GM12878 (cell line): Measurements from ENCODE around the gene PDZD2. TPM values are rescaled to one million over a fixed set of nuclear protein-coding genes. Genes with fewer than 3 reads are reported as not detected.

Experiments used
- ATAC-seq: fragments of 200-7000 bp; cut with Tn5 transposase; 3 replicates; pipeline ENCODE4 v1.9.1; 2020; ENCODE audit warnings: mild to moderate bottlenecking, moderate library complexity
- BruUV-seq: library from RNA; stranded (reverse); fragments of 400-500 nt; replicated peaks from 2 replicates; lab custom pipeline; 2021; lab: Mats Ljungman, UMichigan
- CTCF ChIA-PET: fragments of 300-600 bp; sonication (Branson Sonifier 250); formaldehyde crosslinking; extraction: SDS; loops from one replicate; lab custom pipeline; 2021; ENCODE audit warnings: inconsistent platforms; lab: Yijun Ruan, JAX
- POLR2A ChIA-PET: fragments of 350-600 bp; formaldehyde crosslinking; extraction: SDS; loops from one replicate; lab custom pipeline; 2021; ENCODE audit warnings: inconsistent platforms; lab: Charles Lee
- RAD21 ChIA-PET: fragments of 300-600 bp; sonication (Branson Sonifier 250); formaldehyde crosslinking; loops from one replicate; lab custom pipeline; 2023; ENCODE audit warnings: antibody characterized with exemption; ENCODE audit not compliant: unreplicated experiment; lab: Charles Lee
- SMC1A ChIA-PET: fragments of 300-600 bp; sonication (Branson Sonifier 250); formaldehyde crosslinking; loops from one replicate; lab custom pipeline; 2023; ENCODE audit not compliant: unreplicated experiment, uncharacterized antibody; lab: Charles Lee
- DNase-seq: peaks from one replicate; pipeline ENCODE4 v3.0.0-alpha.2; 2011; ENCODE audit warnings: low read depth, low spot score
- FAIRE-seq: peaks from 3 replicates; lab custom pipeline; 2011; peaks lifted over from hg19 to GRCh38; lab: Jason Lieb, UNC
- H2AFZ ChIP-seq: 2 replicates; pipeline ENCODE4 v1.6.0; 2011; ENCODE audit warnings: low read depth, low read length, control low read depth; ENCODE audit not compliant: control insufficient read depth
- H3K27ac ChIP-seq: 2 replicates; pipeline ENCODE4 v1.5.1; 2011; ENCODE audit warnings: control low read depth; ENCODE audit not compliant: control insufficient read depth, insufficient read depth
- H3K27me3 ChIP-seq, 2 experiments: replicated peaks in 1 of 2; 2 replicates each; pipeline versions ENCODE4 v1.6.0 to v1.6.1; 2011; ENCODE audit warnings: low read length in 1 of 2; ENCODE audit not compliant: control insufficient read depth in 2 of 2, insufficient read depth in 2 of 2
- H3K36me3 ChIP-seq, 2 experiments: 2 replicates each; pipeline ENCODE4 v1.5.1; 2011; ENCODE audit warnings: low read length in 1 of 2; ENCODE audit not compliant: control insufficient read depth in 2 of 2, insufficient read depth in 2 of 2
- H3K4me1 ChIP-seq: 2 replicates; pipeline ENCODE4 v1.6.1; 2011; ENCODE audit warnings: mild to moderate bottlenecking, low read length, moderate library complexity, mixed read lengths; ENCODE audit not compliant: control insufficient read depth, insufficient read depth
- H3K4me2 ChIP-seq: 2 replicates; pipeline ENCODE4 v1.6.0; 2011; ENCODE audit warnings: control low read depth; ENCODE audit not compliant: control insufficient read depth, insufficient read depth
- H3K4me3 ChIP-seq: fragments of 200-600 bp; sonication (generic); 2 replicates; pipeline ENCODE4 v1.5.1; 2016
- H3K79me2 ChIP-seq: 2 replicates; pipeline ENCODE4 v1.6.0; 2011; ENCODE audit warnings: low read length; ENCODE audit not compliant: control insufficient read depth, insufficient read depth
- H3K9ac ChIP-seq: 2 replicates; pipeline ENCODE4 v1.8.0; 2011; ENCODE audit warnings: low read length, control low read depth, mixed read lengths; ENCODE audit not compliant: control insufficient read depth, insufficient read depth
- H3K9me3 ChIP-seq: replicated peaks from 3 replicates; pipeline ENCODE4 v1.5.1; 2011; ENCODE audit warnings: mild to moderate bottlenecking, low read length; ENCODE audit not compliant: control insufficient read depth, insufficient read depth
- H4K20me1 ChIP-seq: 2 replicates; pipeline ENCODE4 v1.6.0; 2011; ENCODE audit not compliant: control insufficient read depth, insufficient read depth
- BCLAF1 ChIP-seq: fragments of 450-650 bp; IDR thresholded peaks from 2 replicates; pipeline ENCODE4 v1.6.1; 2017; ENCODE audit warnings: antibody characterized with exemption, mild to moderate bottlenecking, moderate library complexity
- BHLHE40 ChIP-seq, 2 experiments: fragments of 450-650 bp in 1 of 2; IDR thresholded peaks; 2 replicates each; pipeline ENCODE4 v1.6.1; 2011 to 2017; ENCODE audit warnings: low read depth in 2 of 2, borderline replicate concordance in 1 of 2, improper control_type of control experiment in 1 of 2, low read length in 1 of 2, mild to moderate bottlenecking in 1 of 2
- CHD4 ChIP-seq: fragments of 200-600 bp; sonication (generic); IDR thresholded peaks from 2 replicates; pipeline ENCODE4 v1.6.1; 2016; ENCODE audit warnings: mild to moderate bottlenecking
- DPF2 ChIP-seq: fragments of 450-650 bp; IDR thresholded peaks from 2 replicates; pipeline ENCODE4 v1.6.1; 2017; ENCODE audit warnings: mild to moderate bottlenecking
- E2F4 ChIP-seq: IDR thresholded peaks from 2 replicates; pipeline ENCODE4 v1.6.1; 2012; ENCODE audit warnings: low read depth, low read length, improper control_type of control experiment
- GATAD2B ChIP-seq: fragments of 450-650 bp; conservative IDR thresholded peaks from 2 replicates; pipeline ENCODE4 v1.6.1; 2017; ENCODE audit warnings: low read depth, mild to moderate bottlenecking, moderate library complexity
- HCFC1 ChIP-seq: fragments of 150-350 bp; IDR thresholded peaks from 2 replicates; pipeline ENCODE4 v1.6.1; 2014; ENCODE audit warnings: low read length
- IKZF2 ChIP-seq, 2 experiments: fragments of 450-650 bp; IDR thresholded peaks; 2 replicates each; pipeline ENCODE4 v1.6.1; 2017; ENCODE audit warnings: mild to moderate bottlenecking in 2 of 2, moderate library complexity in 2 of 2
- KDM1A ChIP-seq: fragments of 200-600 bp; sonication (generic); IDR thresholded peaks from 2 replicates; pipeline ENCODE4 v1.6.1; 2016; ENCODE audit warnings: borderline replicate concordance
- KLF5 ChIP-seq: fragments of 450-650 bp; IDR thresholded peaks from 2 replicates; pipeline ENCODE4 v1.6.1; 2014; ENCODE audit warnings: mild to moderate bottlenecking; ENCODE audit not compliant: partially characterized antibody
- MAX ChIP-seq: IDR thresholded peaks from 2 replicates; pipeline ENCODE4 v1.6.1; 2012; ENCODE audit warnings: low read depth, low read length, improper control_type of control experiment
- MTA2 ChIP-seq: fragments of 450-650 bp; IDR thresholded peaks from 2 replicates; pipeline ENCODE4 v1.6.1; 2016; ENCODE audit warnings: low read depth, mild to moderate bottlenecking, moderate library complexity
- RCOR1 ChIP-seq: conservative IDR thresholded peaks from 2 replicates; pipeline ENCODE4 v1.6.1; 2012; ENCODE audit warnings: low read depth, low read length, improper control_type of control experiment
- SMC3 ChIP-seq: IDR thresholded peaks from 2 replicates; pipeline ENCODE4 v1.6.1; 2011; ENCODE audit warnings: low read length, improper control_type of control experiment, borderline replicate concordance
- SREBF2 ChIP-seq: IDR thresholded peaks from 2 replicates; pipeline ENCODE4 v1.6.1; 2012; ENCODE audit warnings: mild to moderate bottlenecking, low read length
- SUZ12 ChIP-seq: fragments of 200-600 bp; sonication (generic); IDR thresholded peaks from one replicate; pipeline ENCODE4 v1.6.1; 2018; ENCODE audit warnings: antibody characterized with exemption, mild to moderate bottlenecking; ENCODE audit not compliant: unreplicated experiment
- TAF1 ChIP-seq: IDR thresholded peaks from 2 replicates; pipeline ENCODE4 v1.6.1; 2011; ENCODE audit warnings: mild to moderate bottlenecking, low read depth, low read length, borderline replicate concordance
- TCF3 ChIP-seq: IDR thresholded peaks from 2 replicates; pipeline ENCODE4 v1.6.1; 2012; ENCODE audit warnings: low read depth, mild to moderate bottlenecking, low read length, borderline replicate concordance; ENCODE audit not compliant: insufficient read depth
- TCF7 ChIP-seq: IDR thresholded peaks from 2 replicates; pipeline ENCODE4 v1.6.1; 2014; ENCODE audit warnings: antibody characterized with exemption, borderline replicate concordance
- WGBS: methylation state at CpG from one replicate; pipeline ENCODE4 v1.1.6; 2016; ENCODE audit warnings: low lambda C conversion rate; ENCODE audit not compliant: insufficient replicate concordance, insufficient coverage; ENCODE audit errors: missing lambda C conversion rate; 5-methylcytosine and 5-hydroxymethylcytosine counted together
- in situ Hi-C: fragments of 300-500 bp; cut with MboI; formaldehyde crosslinking; loops from 9 replicates; pipeline ENCODE4 v1.14.3; 2018; ENCODE audit warnings: mixed read lengths
- intact Hi-C: fragments of 100-400 bp; cut with micrococcal nuclease; formaldehyde crosslinking; loops from one replicate; pipeline ENCODE4 v1.14.2; 2022; ENCODE audit not compliant: unreplicated experiment
- polyA plus RNA-seq, 11 experiments: library from polyadenylated mRNA; depleted of rRNA in 4 of 11; unstranded in 6 of 11; stranded (reverse) in 5 of 11; fragments of >200 nt; fragmentation: Nextera tagmentation in 4 of 11; fragmentation: Illumina TruSeq in 1 of 11; extraction: Ambion mirVana in 4 of 11; extraction: Trizol in 1 of 11; gene quantifications; 1 replicate in 1 of 11; 2 replicates in 10 of 11; pipeline versions ENCODE4 v1.2.1 to v1.2.3, GENCODE V29; 2011 to 2016; ENCODE audit warnings: inconsistent platforms in 2 of 11, missing spikeins in 2 of 11, low read depth in 1 of 11
- total RNA-seq, 4 experiments: library from RNA; depleted of rRNA in 3 of 4; stranded (reverse); fragments of >200 nt in 3 of 4; fragmentation: Illumina TruSeq in 1 of 4; extraction: Trizol in 1 of 4; gene quantifications; 2 replicates each; pipeline versions ENCODE4 v1.2.1 to v1.2.3, GENCODE V29; 2013 to 2021
- TF ChIP-seq, protein P1 (sequence below): IDR thresholded peaks from 2 replicates; pipeline ENCODE4 v1.6.1; 2011; ENCODE audit warnings: low read depth, low read length, improper control_type of control experiment, borderline replicate concordance

The PDZD2 gene
- total and polyA plus RNA-seq, 10 of the 15 experiments (the other 5 are each of a cell fraction or from before 2014, with no cell fraction given) = 0.01 to 0.58 (median 0.29) TPM; not detected in 3

GRCh38 chr5:32072054-32072453, 433.1 kb downstream of the PDZD2 start (continued):
- TF ChIP-seq, protein P1, sequence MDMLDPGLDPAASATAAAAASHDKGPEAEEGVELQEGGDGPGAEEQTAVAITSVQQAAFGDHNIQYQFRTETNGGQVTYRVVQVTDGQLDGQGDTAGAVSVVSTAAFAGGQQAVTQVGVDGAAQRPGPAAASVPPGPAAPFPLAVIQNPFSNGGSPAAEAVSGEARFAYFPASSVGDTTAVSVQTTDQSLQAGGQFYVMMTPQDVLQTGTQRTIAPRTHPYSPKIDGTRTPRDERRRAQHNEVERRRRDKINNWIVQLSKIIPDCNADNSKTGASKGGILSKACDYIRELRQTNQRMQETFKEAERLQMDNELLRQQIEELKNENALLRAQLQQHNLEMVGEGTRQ = no peak
- TF ChIP-seq CHD4 = no peak

DNA sequence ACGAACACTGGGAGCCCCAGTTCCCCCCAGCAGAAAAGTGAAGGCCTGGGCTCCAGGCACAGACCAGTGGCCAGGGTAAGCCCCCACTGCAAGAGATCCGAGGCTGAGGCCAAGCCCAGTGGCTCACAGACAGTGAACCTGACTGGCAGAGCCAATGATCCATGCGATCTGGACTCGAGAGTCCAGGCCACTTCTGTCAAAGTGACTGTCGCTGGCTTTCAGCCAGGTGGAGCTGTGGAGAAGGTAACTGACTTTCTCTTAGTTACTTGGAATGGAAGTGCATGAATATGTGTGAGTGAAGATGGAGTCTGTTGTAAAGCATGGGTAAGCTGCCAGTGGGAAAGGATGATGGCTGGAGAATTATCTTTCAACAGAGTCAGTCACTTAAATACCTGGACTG, 435.5 kb downstream of the PDZD2 start:
- BruUV-seq = no TSS peak
- no peak for ATAC-seq
- Histone ChIP-seq H3K27me3 (peaks cover 0 to 2% of the 10 kb centered on the region in 2 experiments; a peak in 1 of 4 replicates), H3K9ac (no peak overlapping the region), H3K27ac (no peak overlapping the region), H3K4me2 (no peak overlapping the region), H3K4me3 (no peak overlapping the region), H3K79me2 (no peaks in the 10 kb centered on the region), H3K4me1 (no peaks in the 10 kb centered on the region), H3K9me3 (no peaks in the 10 kb centered on the region), H2AFZ (no peak overlapping the region), H4K20me1 (no peaks in the 10 kb centered on the region), H3K36me3 (no peaks in the 10 kb centered on the region)
- in situ Hi-C loops = no loop called here
- 30% methylated on average over 3 of the region's 5 CpGs for WGBS
- DNase-seq = no peak
- RAD21 ChIA-PET = no interaction called here
- SMC1A ChIA-PET = interaction anchor here (0.8 to 1.1 kb wide), 2 partner anchors 19 to 31 kb away, joined by 3 read pairs; no protein-coding TSS in a partner anchor
- CTCF ChIA-PET = interaction anchor here (0.6 to 3.0 kb wide), 8 partner anchors 10 to 492 kb away, joined by 3 to 15 read pairs (median 4); no protein-coding TSS in a partner anchor
- FAIRE-seq = no peak
- intact Hi-C loops = no loop called here
- POLR2A ChIA-PET = no interaction called here
- no peak for TF ChIP-seq SMC3
- no peak for TF ChIP-seq TAF1
- no peak for TF ChIP-seq SUZ12
- TF ChIP-seq KLF5 = no peak
- no peak for TF ChIP-seq E2F4
- no peak for TF ChIP-seq TCF7
- TF ChIP-seq HCFC1 = no peak
- no peak for TF ChIP-seq DPF2
- no peak for TF ChIP-seq GATAD2B
- no peak for TF ChIP-seq IKZF2 (IDR thresholded peaks at IDR 0.05)
- TF ChIP-seq BHLHE40 (IDR thresholded peaks at IDR 0.05; ENCODE audit: borderline replicate concordance in 1 of 2, low read depth in 2 of 2, low read length in 1 of 2) = no peak
- no peak for TF ChIP-seq MTA2
- TF ChIP-seq KDM1A = no peak
- no peak for TF ChIP-seq TCF3
- no peak for TF ChIP-seq SREBF2
- TF ChIP-seq BCLAF1 = no peak
- TF ChIP-seq RCOR1 = no peak
- no peak for TF ChIP-seq MAX
